GM19328 (cell line): ENCODE measurements around the gene GMPR2.
"Not testable (repeated sequence)": the region's sequence is repeated elsewhere in the genome, so short reads cannot be mapped to it uniquely, and the experiment has no call there.

Experiments used
- ATAC-seq: cut with Tn5 transposase; IDR thresholded peaks from one replicate; pipeline ENCODE4 v1.9.1; 2021; ENCODE audit warnings: mild to moderate bottlenecking, moderate library complexity; ENCODE audit not compliant: unreplicated experiment

Gene GMPR2

GRCh38 chr14:24198814-24199524 lies 33.8 kb upstream of the GMPR2 start:
- no peak for ATAC-seq

GRCh38 chr14:24202538-24202937 lies 30.2 kb upstream of the GMPR2 start:
- not testable (repeated sequence) for ATAC-seq

GRCh38 chr14:24203249-24203886 lies 29.4 kb upstream of the GMPR2 start:
- ATAC-seq = not testable (repeated sequence)

GRCh38 chr14:24204163-24205146 lies 28.3 kb upstream of the GMPR2 start:
- no peak for ATAC-seq

GRCh38 chr14:24206260-24207103 lies 26.2 kb upstream of the GMPR2 start:
- no peak for ATAC-seq

- ATAC-seq = no peak
Observed at GRCh38 chr14:24207104-24207551, 25.6 kb upstream of the GMPR2 start.

- no peak for ATAC-seq
Observed at GRCh38 chr14:24207625-24208024, 25.1 kb upstream of the GMPR2 start.

GRCh38 chr14:24211311-24211710 lies 21.4 kb upstream of the GMPR2 start:
- ATAC-seq = no peak

- ATAC-seq = peak; percentile 66
Observed at GRCh38 chr14:24212924-24213865, 19.5 kb upstream of the GMPR2 start, which contains the start of gene CHMP4A. CHMP4A (minus strand) TSS chr14:24213488; CDS start chr14:24213439, 49 bp downstream.

GRCh38 chr14:24213866-24214662 lies 18.7 kb upstream of the GMPR2 start:
- ATAC-seq = no peak

GRCh38 chr14:24215495-24216344 lies 17.0 kb upstream of the GMPR2 start, which contains the start of gene MDP1:
MDP1 (minus strand) TSS chr14:24216066; CDS start chr14:24215955, 111 bp downstream.
- ATAC-seq = peak; percentile 49

GRCh38 chr14:24216345-24216699 lies 16.4 kb upstream of the GMPR2 start:
- ATAC-seq = no peak

- ATAC-seq = not testable (repeated sequence)
Observed at GRCh38 chr14:24216876-24217275, 15.9 kb upstream of the GMPR2 start.

- ATAC-seq = no peak
Observed at GRCh38 chr14:24219080-24219479, 13.6 kb upstream of the GMPR2 start.

GRCh38 chr14:24219521-24219920 lies 13.2 kb upstream of the GMPR2 start:
- ATAC-seq = no peak

- ATAC-seq = not testable (repeated sequence)
Observed at GRCh38 chr14:24222987-24223386, 9.7 kb upstream of the GMPR2 start.

GRCh38 chr14:24224618-24225071 lies 8.1 kb upstream of the GMPR2 start:
- no peak for ATAC-seq
